ENCODE results near the gene TRAF7.

Gene TRAF7

GRCh38 chr16:2204416-2205103 is 49.0 kb downstream of the TRAF7 start:
- Histone ChIP-seq H3K9ac (ENCODE audit: low read depth, low read length) (peak overlapping the region; percentile 94), H3K4me3 (ENCODE audit: low read depth, low read length) (peak overlapping the region; percentile 94), H3K4me1 (ENCODE audit: control insufficient read depth, insufficient read depth, low read length) (no peaks in the 10 kb centered on the region), H3K9me3 (ENCODE audit: control insufficient read depth, insufficient read depth, low read length) (no peaks in the 10 kb centered on the region), H3K36me3 (ENCODE audit: control insufficient read depth, insufficient read depth, low read length) (peaks cover 30% of the 10 kb centered on the region), H3K27me3 (ENCODE audit: control insufficient read depth, insufficient read depth, low read length) (peaks cover 4% of the 10 kb centered on the region)

GRCh38 chr16:2205104-2205966 is 49.8 kb downstream of the TRAF7 start, which contains the start of gene MLST8:
Gene MLST8 (plus strand): TSS chr16:2205454. CDS start chr16:2206086, 632 bp downstream.
- H3K4me3 ChIP-seq (ENCODE audit: low read depth, low read length): peak within 1 kb of the TSS; percentile 94
- H3K9ac ChIP-seq (ENCODE audit: low read depth, low read length): peak within 1 kb of the TSS; percentile 94
- H3K4me1 ChIP-seq (ENCODE audit: control insufficient read depth, insufficient read depth, low read length): no peaks in the 10 kb centered on the region
- H3K36me3 ChIP-seq (ENCODE audit: control insufficient read depth, insufficient read depth, low read length): peaks cover 34% of the 10 kb centered on the region
- H3K9me3 ChIP-seq (ENCODE audit: control insufficient read depth, insufficient read depth, low read length): no peaks in the 10 kb centered on the region
- peaks cover under 1% of the 10 kb centered on the region for H3K27me3 ChIP-seq (ENCODE audit: control insufficient read depth, insufficient read depth, low read length)

DNA sequence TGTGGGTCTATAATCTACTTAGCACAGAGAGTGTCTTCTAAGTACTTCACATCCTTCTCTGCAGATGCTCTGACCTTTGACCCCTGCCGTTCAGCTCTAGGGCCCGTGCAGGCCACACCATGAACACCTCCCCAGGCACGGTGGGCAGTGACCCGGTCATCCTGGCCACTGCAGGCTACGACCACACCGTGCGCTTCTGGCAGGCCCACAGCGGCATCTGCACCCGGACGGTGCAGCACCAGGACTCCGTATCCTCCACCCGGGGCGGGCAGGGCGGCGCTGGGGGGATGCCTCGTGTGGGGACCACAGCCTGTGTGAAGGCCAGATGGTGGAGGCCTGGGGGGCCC is 50.4 kb downstream of the TRAF7 start:
- Histone ChIP-seq H3K4me3 (ENCODE audit: low read depth, low read length) (peak overlapping the region; percentile 94), H3K27me3 (ENCODE audit: control insufficient read depth, insufficient read depth, low read length) (no peaks in the 10 kb centered on the region), H3K4me1 (ENCODE audit: control insufficient read depth, insufficient read depth, low read length) (no peaks in the 10 kb centered on the region), H3K9ac (ENCODE audit: low read depth, low read length) (peak overlapping the region; percentile 94), H3K36me3 (ENCODE audit: control insufficient read depth, insufficient read depth, low read length) (peaks cover 34% of the 10 kb centered on the region), H3K9me3 (ENCODE audit: control insufficient read depth, insufficient read depth, low read length) (no peaks in the 10 kb centered on the region)

GRCh38 chr16:2206420-2206779 is 50.8 kb downstream of the TRAF7 start:
- Histone ChIP-seq H3K4me1 (ENCODE audit: control insufficient read depth, insufficient read depth, low read length) (no peaks in the 10 kb centered on the region), H3K9ac (ENCODE audit: low read depth, low read length) (peak overlapping the region; percentile 94), H3K36me3 (ENCODE audit: control insufficient read depth, insufficient read depth, low read length) (peaks cover 34% of the 10 kb centered on the region), H3K27me3 (ENCODE audit: control insufficient read depth, insufficient read depth, low read length) (no peaks in the 10 kb centered on the region), H3K4me3 (ENCODE audit: low read depth, low read length) (peak overlapping the region; percentile 94), H3K9me3 (ENCODE audit: control insufficient read depth, insufficient read depth, low read length) (no peaks in the 10 kb centered on the region)

GRCh38 chr16:2206780-2207433 is 51.3 kb downstream of the TRAF7 start:
- Histone ChIP-seq H3K9me3 (ENCODE audit: control insufficient read depth, insufficient read depth, low read length) (no peaks in the 10 kb centered on the region), H3K9ac (ENCODE audit: low read depth, low read length) (no peak overlapping the region), H3K27me3 (ENCODE audit: control insufficient read depth, insufficient read depth, low read length) (no peaks in the 10 kb centered on the region), H3K4me3 (ENCODE audit: low read depth, low read length) (no peak overlapping the region), H3K4me1 (ENCODE audit: control insufficient read depth, insufficient read depth, low read length) (no peaks in the 10 kb centered on the region), H3K36me3 (ENCODE audit: control insufficient read depth, insufficient read depth, low read length) (peaks cover 36% of the 10 kb centered on the region)

GRCh38 chr16:2207872-2208271 is 52.3 kb downstream of the TRAF7 start:
- Histone ChIP-seq H3K9me3 (ENCODE audit: control insufficient read depth, insufficient read depth, low read length) (no peaks in the 10 kb centered on the region), H3K36me3 (ENCODE audit: control insufficient read depth, insufficient read depth, low read length) (peaks cover 45% of the 10 kb centered on the region), H3K4me1 (ENCODE audit: control insufficient read depth, insufficient read depth, low read length) (no peaks in the 10 kb centered on the region)

DNA sequence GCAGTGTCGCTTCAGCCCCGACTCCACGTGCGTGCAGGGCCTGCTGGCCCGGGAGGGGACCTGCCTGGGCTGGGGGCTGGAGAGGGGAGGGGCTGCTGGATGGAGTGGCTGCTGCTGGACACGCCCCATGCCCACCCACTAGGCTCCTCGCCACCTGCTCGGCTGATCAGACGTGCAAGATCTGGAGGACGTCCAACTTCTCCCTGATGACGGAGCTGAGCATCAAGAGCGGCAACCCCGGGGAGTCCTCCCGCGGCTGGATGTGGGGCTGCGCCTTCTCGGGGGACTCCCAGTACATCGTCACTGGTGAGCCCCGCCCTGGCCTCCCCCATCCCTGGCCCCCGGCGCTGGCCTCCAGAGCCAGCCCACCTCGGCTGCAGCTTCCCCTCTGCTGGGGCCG is 52.7 kb downstream of the TRAF7 start:
- Histone ChIP-seq H3K27me3 (ENCODE audit: control insufficient read depth, insufficient read depth, low read length) (no peaks in the 10 kb centered on the region), H3K9me3 (ENCODE audit: control insufficient read depth, insufficient read depth, low read length) (no peaks in the 10 kb centered on the region), H3K4me3 (ENCODE audit: low read depth, low read length) (no peak overlapping the region), H3K36me3 (ENCODE audit: control insufficient read depth, insufficient read depth, low read length) (peaks cover 45% of the 10 kb centered on the region), H3K4me1 (ENCODE audit: control insufficient read depth, insufficient read depth, low read length) (no peaks in the 10 kb centered on the region), H3K9ac (ENCODE audit: low read depth, low read length) (no peak overlapping the region)

More at GRCh38 chr16:2207872-2208271, 52.3 kb downstream of the TRAF7 start:
- no peak overlapping the region for H3K4me3 ChIP-seq (ENCODE audit: low read depth, low read length)
- H3K27me3 ChIP-seq (ENCODE audit: control insufficient read depth, insufficient read depth, low read length): no peaks in the 10 kb centered on the region
- no peak overlapping the region for H3K9ac ChIP-seq (ENCODE audit: low read depth, low read length)

GRCh38 chr16:2208772-2209171 is 53.2 kb downstream of the TRAF7 start:
- no peak overlapping the region for H3K4me3 ChIP-seq (ENCODE audit: low read depth, low read length)
- no peaks in the 10 kb centered on the region for H3K4me1 ChIP-seq (ENCODE audit: control insufficient read depth, insufficient read depth, low read length)
- H3K27me3 ChIP-seq (ENCODE audit: control insufficient read depth, insufficient read depth, low read length): no peaks in the 10 kb centered on the region
- H3K36me3 ChIP-seq (ENCODE audit: control insufficient read depth, insufficient read depth, low read length): peaks cover 45% of the 10 kb centered on the region
- no peak overlapping the region for H3K9ac ChIP-seq (ENCODE audit: low read depth, low read length)
- no peaks in the 10 kb centered on the region for H3K9me3 ChIP-seq (ENCODE audit: control insufficient read depth, insufficient read depth, low read length)

GRCh38 chr16:2209258-2210008 is 53.9 kb downstream of the TRAF7 start:
- no peaks in the 10 kb centered on the region for H3K9me3 ChIP-seq (ENCODE audit: control insufficient read depth, insufficient read depth, low read length)
- no peak overlapping the region for H3K4me3 ChIP-seq (ENCODE audit: low read depth, low read length)
- peaks cover 45% of the 10 kb centered on the region for H3K36me3 ChIP-seq (ENCODE audit: control insufficient read depth, insufficient read depth, low read length)
- no peak overlapping the region for H3K9ac ChIP-seq (ENCODE audit: low read depth, low read length)
- no peaks in the 10 kb centered on the region for H3K4me1 ChIP-seq (ENCODE audit: control insufficient read depth, insufficient read depth, low read length)
- H3K27me3 ChIP-seq (ENCODE audit: control insufficient read depth, insufficient read depth, low read length): no peaks in the 10 kb centered on the region

GRCh38 chr16:2210009-2210332 is 54.4 kb downstream of the TRAF7 start:
- Histone ChIP-seq H3K36me3 (ENCODE audit: control insufficient read depth, insufficient read depth, low read length) (peaks cover 45% of the 10 kb centered on the region), H3K4me1 (ENCODE audit: control insufficient read depth, insufficient read depth, low read length) (no peaks in the 10 kb centered on the region), H3K27me3 (ENCODE audit: control insufficient read depth, insufficient read depth, low read length) (no peaks in the 10 kb centered on the region), H3K4me3 (ENCODE audit: low read depth, low read length) (no peak overlapping the region), H3K9ac (ENCODE audit: low read depth, low read length) (no peak overlapping the region), H3K9me3 (ENCODE audit: control insufficient read depth, insufficient read depth, low read length) (no peaks in the 10 kb centered on the region)

Measured in iPS-15b (cell line).